Neutrophil (primary cell): ENCODE data around the gene DCDC2C.

Source experiments
- H3K27ac ChIP-seq: fragments of 200-600 bp; sonication (generic); 2 replicates; pipeline ENCODE4 v1.5.1; 2016; ENCODE audit warnings: mild to moderate bottlenecking, moderate library complexity
- H3K27me3 ChIP-seq: fragments of 200-600 bp; sonication (generic); 2 replicates; pipeline ENCODE4 v1.6.0; 2016; ENCODE audit warnings: mild to moderate bottlenecking
- H3K36me3 ChIP-seq: fragments of 200-600 bp; sonication (generic); 2 replicates; pipeline ENCODE4 v1.5.1; 2017
- H3K4me1 ChIP-seq, 2 experiments: fragments of 200-600 bp in 1 of 2; sonication (generic) in 1 of 2; 1 replicate in 1 of 2; 2 replicates in 1 of 2; pipeline versions ENCODE4 v1.5.1 to v1.6.1; 2013 to 2016; ENCODE audit warnings: low read depth in 1 of 2, low read length in 1 of 2, mild to moderate bottlenecking in 1 of 2, moderate library complexity in 1 of 2; ENCODE audit not compliant: control insufficient read depth in 1 of 2, insufficient read depth in 1 of 2
- H3K4me3 ChIP-seq, 2 experiments: fragments of 200-600 bp in 1 of 2; sonication (generic) in 1 of 2; 1 replicate in 1 of 2; 2 replicates in 1 of 2; pipeline ENCODE4 v1.5.1; 2013 to 2016; ENCODE audit warnings: low read depth in 1 of 2, low read length in 1 of 2, mild to moderate bottlenecking in 1 of 2, moderate library complexity in 1 of 2
- H3K9me3 ChIP-seq: fragments of 200-600 bp; sonication (generic); 2 replicates; pipeline ENCODE4 v1.5.1; 2016
- CTCF ChIP-seq: fragments of 200-600 bp; sonication (generic); IDR thresholded peaks from 2 replicates; pipeline ENCODE4 v1.5.1; 2016; ENCODE audit warnings: antibody characterized with exemption

DCDC2C gene

GRCh38 chr2:3708576-3708975 is 5.2 kb downstream of the DCDC2C start:
- Histone ChIP-seq H3K4me1 (no peaks in the 10 kb centered on the region), H3K4me3 (no peak overlapping the region), H3K9me3 (no peaks in the 10 kb centered on the region), H3K27ac (no peak overlapping the region), H3K36me3 (no peaks in the 10 kb centered on the region), H3K27me3 (peaks cover 43% of the 10 kb centered on the region)
- no peak for TF ChIP-seq CTCF

DNA sequence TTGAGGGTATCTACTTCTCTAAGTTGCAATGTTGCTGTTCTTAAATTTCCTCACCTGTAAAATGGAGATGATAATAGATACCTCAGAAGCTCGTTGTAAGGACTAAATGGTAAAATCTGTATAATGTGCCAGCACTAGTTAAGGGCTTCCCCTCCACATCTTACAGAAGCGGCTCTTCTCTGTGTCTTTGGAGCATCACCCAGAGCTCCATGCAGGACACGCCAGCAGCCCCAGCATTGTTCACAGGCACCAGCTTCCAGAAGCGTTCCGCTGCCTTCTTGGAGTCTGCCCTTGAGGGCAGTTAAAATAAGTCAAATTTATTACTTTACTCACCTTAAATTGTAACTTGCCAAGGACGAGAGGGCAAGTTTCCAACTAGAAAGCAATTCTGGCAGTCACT is 5.8 kb downstream of the DCDC2C start:
- peaks cover 36% of the 10 kb centered on the region for H3K27me3 ChIP-seq
- H3K4me1 ChIP-seq = no peaks in the 10 kb centered on the region
- H3K4me3 ChIP-seq = no peak overlapping the region
- no peaks in the 10 kb centered on the region for H3K9me3 ChIP-seq
- no peaks in the 10 kb centered on the region for H3K36me3 ChIP-seq
- H3K27ac ChIP-seq = no peak overlapping the region
- no peak for TF ChIP-seq CTCF

DNA sequence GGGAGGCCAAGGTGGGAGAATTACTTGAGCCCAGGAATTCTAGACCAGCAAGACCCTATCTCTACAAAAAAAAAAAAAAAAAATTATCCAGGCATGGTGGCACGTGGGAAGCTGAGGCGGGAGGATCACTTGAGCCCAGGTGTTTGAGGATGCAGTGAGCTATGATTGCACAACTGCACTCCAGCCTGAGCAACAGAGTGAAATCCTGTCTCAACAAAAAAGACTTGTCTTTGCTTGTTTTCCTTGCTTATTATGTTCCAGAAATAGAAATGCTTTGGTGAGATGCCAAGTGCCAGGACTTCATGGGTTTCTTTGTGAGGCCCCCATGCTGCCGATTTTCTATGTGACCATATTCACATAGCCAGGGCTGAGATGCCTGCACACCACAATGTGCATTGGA is 9.0 kb downstream of the DCDC2C start:
- TF ChIP-seq CTCF = no peak
- Histone ChIP-seq H3K36me3 (no peaks in the 10 kb centered on the region), H3K9me3 (no peaks in the 10 kb centered on the region), H3K27ac (no peak overlapping the region), H3K4me1 (no peaks in the 10 kb centered on the region), H3K27me3 (peaks cover 7% of the 10 kb centered on the region), H3K4me3 (no peak overlapping the region)

GRCh38 chr2:3712831-3713503 is 9.6 kb downstream of the DCDC2C start:
- no peak overlapping the region for H3K27ac ChIP-seq
- peaks cover 6% of the 10 kb centered on the region for H3K27me3 ChIP-seq
- H3K36me3 ChIP-seq = no peaks in the 10 kb centered on the region
- H3K4me3 ChIP-seq = no peak overlapping the region
- no peaks in the 10 kb centered on the region for H3K4me1 ChIP-seq
- TF ChIP-seq CTCF = no peak
- H3K9me3 ChIP-seq = no peaks in the 10 kb centered on the region

GRCh38 chr2:3718679-3719078 is 15.3 kb downstream of the DCDC2C start:
- no peak overlapping the region for H3K4me3 ChIP-seq
- H3K27ac ChIP-seq = no peak overlapping the region
- no peak for TF ChIP-seq CTCF
- H3K27me3 ChIP-seq = no peaks in the 10 kb centered on the region
- no peaks in the 10 kb centered on the region for H3K36me3 ChIP-seq
- no peaks in the 10 kb centered on the region for H3K4me1 ChIP-seq
- H3K9me3 ChIP-seq = no peaks in the 10 kb centered on the region
